Heart left ventricle (tissue), 16 donors: ENCODE results near the gene ELMOD3. TPM values are rescaled to one million over a fixed set of nuclear protein-coding genes. Genes with fewer than 3 reads are reported as not detected.
"Not testable (repeated sequence)": the region's sequence is repeated elsewhere in the genome, so short reads cannot be mapped to it uniquely, and the experiment has no call there.

Experiments
- ATAC-seq, 4 donors: fragments of 200-7000 bp; cut with Tn5 transposase; one replicate each; pipeline ENCODE4 v1.9.1; 2020 to 2022; ENCODE audit warnings: moderate library complexity in 4 of 4, mild to moderate bottlenecking in 3 of 4, moderate number of reproducible peaks in 1 of 4
- DNase-seq, 5 donors: peaks; one replicate each; pipeline ENCODE4 v3.0.0-alpha.2; 2020
- H3K27ac ChIP-seq, 12 donors: fragments of 200-600 bp; sonication (generic) in 4 of 12; one replicate each; pipeline versions ENCODE4 v1.5.0 to v1.8.0; 2016 to 2022; ENCODE audit warnings: mild to moderate bottlenecking in 2 of 12
- H3K27me3 ChIP-seq, 9 donors: fragments of 200-600 bp; sonication (generic) in 2 of 9; one replicate each; pipeline versions ENCODE4 v1.5.1 to v1.8.0; 2016 to 2022; ENCODE audit warnings: mild to moderate bottlenecking in 3 of 9
- H3K36me3 ChIP-seq, 9 donors: fragments of 200-600 bp; sonication (generic) in 2 of 9; one replicate each; pipeline versions ENCODE4 v1.5.0 to v1.8.0; 2018 to 2022; ENCODE audit warnings: mild to moderate bottlenecking in 2 of 9
- H3K4me1 ChIP-seq, 12 donors: fragments of 200-600 bp; sonication (generic) in 4 of 12; one replicate each; pipeline versions ENCODE4 v1.5.0 to v1.8.0; 2016 to 2022; ENCODE audit warnings: mild to moderate bottlenecking in 3 of 12
- H3K4me3 ChIP-seq, 12 donors: fragments of 200-600 bp; sonication (generic) in 4 of 12; one replicate each; pipeline versions ENCODE4 v1.5.0 to v1.8.0; 2017 to 2022; ENCODE audit warnings: mild to moderate bottlenecking in 9 of 12, moderate library complexity in 4 of 12
- H3K9me3 ChIP-seq, 12 donors: fragments of 200-600 bp; sonication (generic) in 4 of 12; one replicate each; pipeline versions ENCODE4 v1.5.0 to v1.8.0; 2016 to 2022; ENCODE audit warnings: mild to moderate bottlenecking in 1 of 12
- POLR2A ChIP-seq, 2 donors: fragments of 450-650 bp; IDR thresholded peaks; one replicate each; pipeline ENCODE4 v1.6.1; 2017; ENCODE audit warnings: antibody characterized with exemption in 2 of 2, mild to moderate bottlenecking in 2 of 2, moderate library complexity in 2 of 2
- WGBS, 4 donors: extraction: QIAGEN DNeasy Blood & Tissue Kit in 2 of 4; methylation state at CpG; one replicate each; pipeline versions ENCODE4 v1.1.5 to v1.1.7; 2013 to 2018; 5-methylcytosine and 5-hydroxymethylcytosine counted together
- intact Hi-C, 10 donors: fragments of 100-400 bp; cut with DNase I; formaldehyde crosslinking; loops; one replicate each; pipeline versions ENCODE4 v1.11.1 to v1.14.2; 2022
- polyA plus RNA-seq, 2 donors: library from polyadenylated mRNA; stranded (reverse); fragments of 200-250 nt; gene quantifications; one replicate each; pipeline ENCODE4 v1.2.3, GENCODE V29; 2013
- total RNA-seq, 9 donors: library from RNA; depleted of rRNA in 2 of 9; stranded (reverse); fragments of >200 nt in 2 of 9; fragmentation: NEBNext Ultra II Directional in 3 of 9; extraction: Animal tissue kit (Norgen Biotek cat#: 25700) in 3 of 9; gene quantifications; one replicate each; pipeline versions ENCODE4 v1.1.0 to v1.2.4, GENCODE V29; 2016 to 2023
- TF ChIP-seq, protein P1 (sequence below), 12 donors: fragments of 200-600 bp; sonication (generic) in 4 of 12; IDR thresholded peaks; one replicate each; pipeline versions ENCODE4 v1.5.0 to v1.8.0; 2018 to 2022; ENCODE audit warnings: antibody characterized with exemption in 12 of 12, mild to moderate bottlenecking in 5 of 12
- donor health status: ischemic (EF 13 %, LVEDD 7.1; RV severe dilation, severe dysfunction).
- donor health status: healthy with polysubstance abuse.
- donor health status: DM: no; HTN: yes; CAD: no.
- donor health status: DM: no; HTN: no; CAD: no.
- donor health status: ischemic (EF 25% LVEDD 6.9; RV normal size, moderate dysfunction).
- donor health status: ischemic (EF 25% LVEDD 5.7; RV mildly dilated, moderate dysfunction).
- donor health status: healthy.
- donor health status: DM: yes; HTN: yes; CAD: no.
- donor health status: ischemic (EF 35%, LVEDD 5.7; RV mildly dilated, moderate dysfunction).
- donor health status: nonischemic (EF 11% LVEDD 7.7; RV severe dilation, severe dysfunction).
- donor health status: DM: yes; HTN: yes; CAD: no.
- donor health status: PGD.
- donor health status: ischemic (EF 29% LVEDD 5.4; RV normal size, mild dysfunction).
- donor health status: nonischemic (EF 23%, LVEDD 6.1; RV moderate dilation, normal function).

The ELMOD3 gene
- total and polyA plus RNA-seq, 11 donors: 6.0 to 18.0 (median 10.2) TPM

DNA sequence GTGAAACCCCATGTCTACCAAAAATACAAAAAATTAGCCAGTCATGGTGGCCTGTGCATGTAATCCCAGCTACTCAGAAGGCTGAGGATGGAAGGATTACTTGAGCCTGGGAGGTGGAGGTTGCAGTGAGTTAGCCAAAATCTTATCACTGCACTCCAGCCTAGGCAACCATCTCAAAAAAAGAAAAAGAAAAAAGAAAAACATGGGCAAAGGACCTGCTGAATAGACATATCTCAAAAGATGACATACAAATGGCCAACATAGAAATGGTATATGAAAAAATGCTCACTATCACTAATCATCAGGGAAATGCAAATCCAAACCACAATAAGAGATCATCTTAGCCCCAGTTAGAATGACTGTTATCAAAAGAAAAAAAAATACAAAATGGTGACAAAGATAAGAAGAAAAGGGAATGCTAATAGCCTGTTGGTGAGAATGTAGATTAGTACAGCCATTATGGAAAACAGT is 25.4 kb upstream of the ELMOD3 start:
- peaks cover 0 to 24% (median 9%) of the 10 kb centered on the region in 9 donors for H3K36me3 ChIP-seq
- H3K27me3 ChIP-seq: no peaks in the 10 kb centered on the region
- no peak for ATAC-seq
- peak overlapping the region in 1 of 12 donors; percentile 79 for H3K4me3 ChIP-seq
- no peak overlapping the region for H3K27ac ChIP-seq
- no peak for DNase-seq
- no peak for TF ChIP-seq POLR2A (IDR thresholded peaks at IDR 0.05)
- TF ChIP-seq, protein P1, sequence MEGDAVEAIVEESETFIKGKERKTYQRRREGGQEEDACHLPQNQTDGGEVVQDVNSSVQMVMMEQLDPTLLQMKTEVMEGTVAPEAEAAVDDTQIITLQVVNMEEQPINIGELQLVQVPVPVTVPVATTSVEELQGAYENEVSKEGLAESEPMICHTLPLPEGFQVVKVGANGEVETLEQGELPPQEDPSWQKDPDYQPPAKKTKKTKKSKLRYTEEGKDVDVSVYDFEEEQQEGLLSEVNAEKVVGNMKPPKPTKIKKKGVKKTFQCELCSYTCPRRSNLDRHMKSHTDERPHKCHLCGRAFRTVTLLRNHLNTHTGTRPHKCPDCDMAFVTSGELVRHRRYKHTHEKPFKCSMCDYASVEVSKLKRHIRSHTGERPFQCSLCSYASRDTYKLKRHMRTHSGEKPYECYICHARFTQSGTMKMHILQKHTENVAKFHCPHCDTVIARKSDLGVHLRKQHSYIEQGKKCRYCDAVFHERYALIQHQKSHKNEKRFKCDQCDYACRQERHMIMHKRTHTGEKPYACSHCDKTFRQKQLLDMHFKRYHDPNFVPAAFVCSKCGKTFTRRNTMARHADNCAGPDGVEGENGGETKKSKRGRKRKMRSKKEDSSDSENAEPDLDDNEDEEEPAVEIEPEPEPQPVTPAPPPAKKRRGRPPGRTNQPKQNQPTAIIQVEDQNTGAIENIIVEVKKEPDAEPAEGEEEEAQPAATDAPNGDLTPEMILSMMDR (IDR thresholded peaks at IDR 0.05): no peak
- intact Hi-C loops: no loop called here
- H3K4me1 ChIP-seq: peaks cover 2 to 40% (median 33%) of the 10 kb centered on the region in 12 donors
- H3K9me3 ChIP-seq: no peaks in the 10 kb centered on the region

DNA sequence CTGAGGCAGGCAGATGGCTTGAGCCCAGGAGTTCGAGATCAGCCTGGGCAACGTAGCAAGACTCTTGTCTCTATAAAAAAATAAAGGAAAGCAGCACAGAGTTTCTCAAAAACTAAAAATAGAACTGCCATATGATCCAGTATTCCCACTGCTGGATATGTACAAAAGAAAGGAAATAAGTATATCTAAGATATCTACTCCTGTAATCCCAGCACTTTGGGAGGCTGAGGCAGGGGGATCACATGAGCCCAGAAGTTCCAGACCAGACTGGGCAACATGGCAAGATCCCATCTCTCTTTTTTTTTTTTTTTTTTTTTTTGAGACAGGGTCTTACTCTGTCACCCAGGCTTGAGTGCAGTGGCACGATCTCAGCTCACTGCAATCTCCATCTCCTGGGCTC is 24.9 kb upstream of the ELMOD3 start:
- H3K27ac ChIP-seq, ATAC-seq, H3K9me3 ChIP-seq, intact Hi-C loops, H3K27me3 ChIP-seq, DNase-seq, H3K4me3 ChIP-seq: not testable (repeated sequence)
- peaks cover 0 to 19% (median 4%) of the 10 kb centered on the region in 9 donors for H3K36me3 ChIP-seq
- H3K4me1 ChIP-seq: peaks cover 2 to 35% (median 30%) of the 10 kb centered on the region in 12 donors
- 63 to 79% (median 65%) methylated on average over 3 of the region's 3 CpGs for WGBS, 4 donors

DNA sequence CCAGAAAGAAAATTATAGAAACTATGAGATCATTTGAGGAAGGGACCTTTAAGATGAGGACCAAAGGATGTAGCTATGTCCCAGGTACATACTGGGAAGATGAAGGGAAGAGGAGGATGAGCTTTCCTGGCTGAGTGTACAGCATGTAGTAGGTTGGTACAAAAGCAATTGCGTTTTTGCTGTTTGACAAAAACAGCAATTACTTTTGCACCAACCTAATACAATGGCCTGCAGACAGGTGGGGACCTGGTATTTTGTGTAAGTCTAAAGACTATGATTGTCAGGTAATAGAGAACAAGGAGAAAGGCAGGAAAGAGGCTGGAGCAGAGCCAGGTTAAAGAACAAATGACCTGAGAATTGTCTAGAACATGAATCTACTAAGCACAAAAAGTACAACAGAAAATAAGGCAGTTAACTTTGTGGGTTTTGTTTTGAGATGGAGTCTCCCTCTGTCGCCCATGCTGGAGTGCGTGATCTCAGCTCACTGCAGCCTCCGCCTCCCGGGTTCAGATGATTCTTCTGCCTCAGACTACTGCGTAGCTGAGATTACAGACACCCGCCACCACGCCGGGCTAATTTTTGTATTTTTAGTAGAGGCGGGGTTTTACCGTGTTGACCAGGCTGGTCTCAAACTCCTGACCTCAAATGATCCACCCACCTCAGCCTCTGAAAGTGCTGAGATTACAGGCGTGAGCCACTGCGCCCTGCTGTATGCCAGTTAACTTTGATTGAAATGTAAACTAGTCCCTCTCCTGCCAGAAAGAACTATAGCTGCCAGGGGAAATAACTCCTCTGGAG is 23.5 kb upstream of the ELMOD3 start:
- peaks cover 0 to 6% (median 0%) of the 10 kb centered on the region in 9 donors for H3K36me3 ChIP-seq
- DNase-seq (no peak), ATAC-seq (no peak)
- intact Hi-C loops: no loop called here
- H3K4me3 ChIP-seq: no peak overlapping the region
- no peaks in the 10 kb centered on the region for H3K27me3 ChIP-seq
- H3K4me1 ChIP-seq: peaks cover 0 to 21% (median 16%) of the 10 kb centered on the region in 12 donors
- H3K27ac ChIP-seq: no peak overlapping the region
- no peak for TF ChIP-seq POLR2A (IDR thresholded peaks at IDR 0.05)
- TF ChIP-seq, protein P1 (IDR thresholded peaks at IDR 0.05): no peak
- WGBS, 4 donors: 82 to 86% (median 85%) methylated on average over 13 of the region's 13 CpGs
- H3K9me3 ChIP-seq: no peaks in the 10 kb centered on the region

DNA sequence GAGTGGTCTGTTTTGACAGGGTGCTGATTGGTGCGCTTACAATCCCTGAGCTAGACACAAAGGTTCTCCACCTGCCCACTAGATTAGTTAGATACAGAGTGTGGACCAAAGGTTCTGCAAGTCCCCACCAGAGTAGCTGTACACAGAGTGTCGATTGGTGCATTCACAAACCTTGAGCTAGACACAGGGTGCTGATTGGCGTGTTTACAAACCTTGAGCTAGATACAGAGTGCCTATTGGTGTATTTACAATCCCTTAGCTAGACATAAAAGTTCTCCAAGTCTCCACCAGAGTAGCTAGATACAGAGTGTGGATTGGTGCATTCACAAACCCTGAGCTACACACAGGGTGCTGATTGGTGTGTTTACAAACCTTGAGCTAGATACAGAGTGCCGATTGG is 20.7 kb upstream of the ELMOD3 start:
- H3K27me3 ChIP-seq, H3K4me3 ChIP-seq, H3K4me1 ChIP-seq, H3K9me3 ChIP-seq, H3K36me3 ChIP-seq, DNase-seq, H3K27ac ChIP-seq, ATAC-seq, intact Hi-C loops: not testable (repeated sequence)
- WGBS, 4 donors: 92 to 98% (median 93%) methylated on average over 3 to 4 of the region's 4 CpGs

DNA sequence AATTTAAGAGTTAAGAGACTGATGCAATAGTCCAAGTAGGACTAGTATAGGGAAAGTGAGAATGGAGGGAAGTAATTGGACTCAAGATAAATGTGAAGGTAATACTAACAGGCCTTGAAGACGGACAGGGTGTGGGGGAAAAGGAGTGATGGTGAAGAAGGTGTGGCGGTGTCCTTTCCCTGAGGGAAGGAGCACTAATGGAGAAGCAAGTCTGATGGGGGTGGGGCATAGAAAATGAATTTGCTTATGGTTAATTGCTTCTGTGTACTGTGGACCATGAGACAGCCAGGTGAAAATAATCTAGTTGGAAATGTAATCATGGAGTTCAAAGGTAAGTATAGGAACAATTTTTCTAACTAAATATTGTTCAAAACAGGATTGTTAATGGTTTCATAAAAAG is 19.6 kb upstream of the ELMOD3 start:
- no peak for DNase-seq

More for the DNA sequence above, 19.6 kb upstream of the ELMOD3 start:
- 47 to 90% (median 59%) methylated on average over 2 of the region's 2 CpGs for WGBS, 4 donors
- Histone ChIP-seq H3K36me3 (no peaks in the 10 kb centered on the region), H3K4me3 (no peak overlapping the region), H3K27me3 (no peaks in the 10 kb centered on the region), H3K27ac (no peak overlapping the region), H3K4me1 (no peaks in the 10 kb centered on the region), H3K9me3 (no peaks in the 10 kb centered on the region)
- intact Hi-C loops: no loop called here
- TF ChIP-seq POLR2A (IDR thresholded peaks at IDR 0.05): no peak
- TF ChIP-seq, protein P1 (IDR thresholded peaks at IDR 0.05): no peak
- no peak for ATAC-seq
